Activated gamma-delta T cell (primary cell): Measurements from ENCODE around the gene GNB2.

Source experiments
- DNase-seq: peaks from one replicate; lab custom pipeline; 2025; lab: John Stamatoyannopoulos, UW

GNB2 gene

GRCh38 chr7:100680576-100681271 lies 7.2 kb downstream of the GNB2 start:
- no peak for DNase-seq

DNA sequence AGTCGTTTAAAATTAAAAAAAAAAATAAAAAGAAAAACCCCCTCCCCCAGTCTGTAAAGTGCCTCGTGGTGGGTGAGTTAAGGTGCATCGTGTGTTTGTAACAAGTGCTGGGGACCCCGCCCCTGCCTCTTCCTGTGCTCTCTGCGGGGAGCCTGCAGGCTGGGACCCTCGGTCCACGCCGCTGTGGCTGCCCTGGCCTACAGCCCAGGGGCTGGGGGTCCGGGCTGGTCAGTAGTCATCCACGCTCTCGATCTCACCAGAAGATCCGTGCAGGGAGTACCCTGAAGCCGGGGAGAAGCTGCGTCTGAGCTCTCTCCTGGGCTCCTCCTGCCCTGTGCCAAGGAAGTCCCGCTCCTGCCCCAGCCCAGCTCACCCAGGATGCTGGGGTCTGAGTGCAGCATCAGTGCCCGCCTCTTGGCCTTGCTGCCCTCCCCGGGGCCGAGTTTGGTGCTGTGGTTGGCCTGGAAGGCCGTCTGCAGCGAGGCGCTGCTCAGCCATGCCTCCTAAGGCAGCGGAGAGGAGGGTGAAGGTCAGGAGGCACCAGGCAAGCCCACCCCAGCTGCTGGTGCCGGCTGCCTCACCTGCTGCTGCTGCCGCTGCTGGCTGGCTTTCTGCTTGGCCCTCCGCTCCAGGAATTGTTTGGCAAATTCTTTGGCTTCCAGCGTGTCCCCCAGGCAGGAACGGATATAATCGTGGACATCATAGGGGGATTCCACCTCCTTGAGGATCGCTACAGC lies 8.1 kb downstream of the GNB2 start:
- no peak for DNase-seq

- DNase-seq: no peak
These were observed 8.7 kb downstream of the GNB2 start for GRCh38 chr7:100682228-100682741.

- no peak for DNase-seq
These were observed 9.6 kb downstream of the GNB2 start for GRCh38 chr7:100682991-100683658.

- no peak for DNase-seq
These were observed 10.4 kb downstream of the GNB2 start for GRCh38 chr7:100683659-100684533.

GRCh38 chr7:100684534-100685042 lies 11.0 kb downstream of the GNB2 start:
- DNase-seq: no peak

GRCh38 chr7:100685049-100685605 lies 11.6 kb downstream of the GNB2 start:
- DNase-seq: no peak

GRCh38 chr7:100685631-100686145 lies 12.1 kb downstream of the GNB2 start:
- no peak for DNase-seq

GRCh38 chr7:100686201-100686821 lies 12.8 kb downstream of the GNB2 start:
- no peak for DNase-seq

- DNase-seq: no peak
These were observed 13.3 kb downstream of the GNB2 start for GRCh38 chr7:100686822-100687211.

GRCh38 chr7:100687261-100687660 lies 13.7 kb downstream of the GNB2 start:
- no peak for DNase-seq

DNA sequence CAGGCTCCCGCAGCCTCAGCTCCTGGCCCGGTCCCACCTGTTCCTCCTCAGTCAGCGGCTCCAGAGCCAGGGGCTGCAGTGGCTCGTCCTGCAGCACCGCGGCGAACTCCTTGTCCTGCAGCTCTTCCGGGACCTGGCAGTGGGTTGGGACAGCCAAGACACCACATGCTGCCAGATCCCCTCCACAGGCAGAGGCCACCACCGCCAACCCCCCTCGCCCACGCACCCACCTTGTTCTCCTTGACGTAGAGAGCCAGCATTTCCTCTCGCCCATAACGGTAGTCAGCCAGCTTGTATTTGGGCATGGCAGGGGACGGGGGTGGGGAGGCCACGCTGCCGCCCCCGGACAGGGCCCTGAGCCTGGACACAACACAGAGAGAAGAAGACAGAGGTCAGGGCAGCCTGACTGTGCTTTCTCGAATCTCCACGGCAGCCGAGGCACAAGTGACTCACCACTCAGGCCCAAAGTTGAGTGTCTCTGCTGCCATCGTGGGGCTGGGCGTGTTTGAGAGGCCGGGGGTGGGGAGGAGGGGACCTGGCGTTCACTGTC lies 14.3 kb downstream of the GNB2 start:
- DNase-seq: no peak

DNA sequence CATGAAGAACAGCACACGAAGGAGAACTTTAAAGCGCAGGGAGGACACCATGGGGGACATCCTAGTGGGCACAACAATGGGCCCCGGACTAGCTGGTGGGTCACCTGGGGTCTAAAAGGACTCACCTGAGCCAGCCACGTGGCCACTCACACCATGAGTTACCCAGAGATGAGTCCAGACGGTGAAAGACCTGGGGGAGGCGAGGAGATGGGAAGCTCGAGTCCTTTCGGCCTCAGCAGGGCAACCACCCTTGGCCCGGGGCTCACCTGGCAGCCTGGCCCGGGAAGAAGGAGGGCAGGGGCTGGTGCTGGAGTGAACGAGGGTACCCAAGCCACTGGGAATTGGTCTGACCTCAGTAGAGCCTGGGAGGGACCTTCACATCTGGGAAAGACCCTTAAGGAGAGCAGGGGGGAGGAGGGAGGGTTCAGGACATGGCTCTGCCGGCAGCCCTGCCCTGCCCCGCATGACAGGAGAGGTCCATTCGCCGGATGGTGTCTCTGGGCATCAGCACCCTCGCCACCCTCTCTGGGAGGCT lies 14.9 kb downstream of the GNB2 start:
- DNase-seq: no peak

DNA sequence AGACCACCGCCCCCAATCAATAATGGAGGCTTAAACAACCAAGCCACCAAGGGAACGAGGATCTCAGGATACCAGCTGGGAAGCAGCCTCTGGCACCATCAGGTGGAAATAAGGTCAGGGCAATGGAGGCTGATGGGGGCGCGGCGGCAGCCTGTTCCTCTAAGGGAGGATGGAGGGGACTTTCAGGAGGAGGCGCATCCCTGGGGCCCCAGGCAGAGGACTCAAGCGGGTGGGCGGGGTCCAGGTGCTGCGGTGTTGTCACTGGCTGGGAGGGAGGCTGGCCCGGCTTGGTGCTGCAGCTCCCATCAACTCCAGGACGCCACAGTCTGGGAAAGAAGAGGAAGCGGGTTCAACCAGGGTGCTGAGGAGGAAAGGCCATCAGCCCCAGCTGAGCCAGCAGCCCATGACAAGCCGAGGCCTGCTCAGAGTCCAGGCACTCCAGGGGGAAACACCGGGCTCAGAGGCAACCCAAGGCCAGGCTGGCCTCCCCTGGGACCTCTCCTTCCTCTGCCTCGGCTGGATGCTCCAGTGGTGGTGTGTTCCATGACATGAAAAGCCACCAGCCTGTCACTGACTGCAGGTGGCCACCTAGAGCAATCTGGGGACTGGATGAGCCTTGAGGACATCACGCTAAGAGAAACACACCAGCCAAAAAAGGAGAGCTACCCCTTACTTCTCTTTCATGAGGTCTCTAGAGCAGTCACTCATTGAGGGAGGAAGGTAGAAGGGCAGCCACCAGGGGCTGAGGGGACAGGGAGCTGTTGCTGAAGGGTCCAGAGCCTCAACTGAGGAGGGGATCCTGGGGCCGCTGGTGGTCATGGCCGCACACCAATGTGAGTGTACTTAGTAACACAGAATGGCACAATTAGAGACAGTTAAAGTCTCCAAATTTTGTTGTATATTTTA lies 15.9 kb downstream of the GNB2 start:
- DNase-seq: no peak

- DNase-seq: peak; percentile 24
These were observed 18.4 kb downstream of the GNB2 start for GRCh38 chr7:100691676-100692577.

DNA sequence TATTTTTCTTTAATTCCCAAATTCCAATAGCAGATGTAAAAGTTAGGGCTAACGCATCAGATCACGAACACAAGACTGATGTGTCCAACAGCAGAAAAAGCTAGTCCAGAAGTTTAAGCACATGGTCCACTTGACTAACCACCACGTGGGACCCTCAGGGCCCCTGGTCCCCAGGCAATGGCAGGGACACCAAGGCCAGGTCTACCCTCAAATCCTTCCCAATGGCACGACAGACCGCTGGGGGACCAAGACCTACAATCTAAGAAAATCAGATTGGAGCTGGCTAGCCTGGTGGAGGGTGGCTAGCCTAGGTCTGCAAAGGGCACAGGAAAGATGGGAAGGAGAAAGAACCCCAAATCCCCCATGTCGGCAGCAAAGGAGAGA lies 19.0 kb downstream of the GNB2 start:
- no peak for DNase-seq

DNA sequence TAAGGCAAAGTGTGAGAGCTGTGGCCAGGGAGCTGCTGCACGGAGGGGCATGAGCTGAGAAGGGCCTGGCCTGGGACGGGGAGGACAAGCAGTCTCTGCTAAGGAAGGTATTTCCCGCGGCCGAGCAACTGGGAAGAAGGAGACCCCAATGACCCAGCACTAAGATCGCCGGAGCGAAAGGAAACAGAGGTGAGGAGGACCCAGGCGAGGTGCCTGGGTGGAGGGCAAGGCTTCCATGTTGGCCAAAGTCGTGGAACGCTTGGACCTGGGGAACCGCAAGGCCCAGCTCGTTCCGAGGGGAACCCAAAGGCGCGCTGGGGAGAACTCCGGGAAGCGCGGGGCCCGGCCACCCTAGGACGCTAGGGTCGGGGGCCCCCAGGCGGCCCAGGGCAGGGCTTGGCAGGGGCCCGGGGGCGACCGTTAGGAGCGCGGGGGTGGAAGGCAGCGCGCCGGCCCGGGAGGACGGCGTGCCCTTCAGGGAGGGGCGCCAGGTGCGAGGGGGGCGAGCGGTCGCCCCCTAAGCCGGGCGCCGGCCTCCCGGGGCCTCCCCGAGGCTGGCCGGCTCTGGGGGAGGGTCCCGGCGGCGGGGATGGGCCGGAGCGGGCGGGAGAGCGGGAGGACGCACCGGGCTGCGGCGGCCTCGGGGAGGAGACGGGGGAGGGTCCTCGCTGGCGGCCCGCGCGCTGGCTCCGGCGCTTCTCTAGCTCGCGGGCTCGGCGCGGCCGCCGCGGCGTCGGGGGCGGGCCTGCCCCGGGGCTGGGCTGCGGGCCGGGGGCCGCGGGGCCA lies 20.0 kb downstream of the GNB2 start:
- DNase-seq: no peak
